Left lung (tissue), 10 donors: ENCODE results near the gene PEAR1. TPM values are rescaled to one million over a fixed set of nuclear protein-coding genes. Genes with fewer than 3 reads are reported as not detected.

Experiments used
- ATAC-seq: fragments of 200-7000 bp; cut with Tn5 transposase; one replicate; pipeline ENCODE4 v1.9.1; 2020; ENCODE audit warnings: moderate library complexity
- DNase-seq, 4 donors: peaks; one replicate each; pipeline ENCODE4 v3.0.0-alpha.2; 2013 to 2020
- H3K27ac ChIP-seq, 2 donors: fragments of 200-600 bp; sonication (generic) in 1 of 2; one replicate each; pipeline versions ENCODE4 v1.5.0 to v1.8.0; 2020 to 2021
- H3K27me3 ChIP-seq, 2 donors: fragments of 200-600 bp; sonication (generic) in 1 of 2; one replicate each; pipeline versions ENCODE4 v1.5.0 to v1.8.0; 2020 to 2021
- H3K36me3 ChIP-seq, 2 donors: fragments of 200-600 bp; sonication (generic) in 1 of 2; one replicate each; pipeline versions ENCODE4 v1.5.0 to v1.8.0; 2020 to 2021
- H3K4me1 ChIP-seq, 2 donors: fragments of 200-600 bp; one replicate each; pipeline ENCODE4 v1.8.0; 2021
- H3K4me3 ChIP-seq, 2 donors: fragments of 200-600 bp; sonication (generic) in 1 of 2; one replicate each; pipeline versions ENCODE4 v1.5.0 to v1.8.0; 2020 to 2021; ENCODE audit warnings: mild to moderate bottlenecking in 1 of 2
- H3K9me3 ChIP-seq, 2 donors: fragments of 200-600 bp; sonication (generic) in 1 of 2; one replicate each; pipeline versions ENCODE4 v1.5.0 to v1.8.0; 2020 to 2021
- CTCF ChIP-seq, 2 donors: fragments of 200-600 bp; sonication (generic) in 1 of 2; IDR thresholded peaks; one replicate each; pipeline versions ENCODE4 v1.5.0 to v1.8.0; 2021; ENCODE audit warnings: antibody characterized with exemption in 2 of 2
- intact Hi-C, 2 donors: fragments of 100-400 bp; cut with DNase I; formaldehyde crosslinking; loops; one replicate each; pipeline versions ENCODE4 v1.11.2 to v1.14.2; 2022
- polyA plus RNA-seq, 6 donors: library from polyadenylated mRNA; unstranded; fragments of 120-200 nt; gene quantifications; one replicate each; pipeline ENCODE4 v1.2.1, GENCODE V29; 2013; ENCODE audit not compliant: insufficient read length in 6 of 6
- total RNA-seq, 2 donors: library from RNA; stranded (reverse); fragmentation: NEBNext Ultra II Directional; extraction: Animal tissue kit (Norgen Biotek cat#: 25700); gene quantifications; one replicate each; pipeline ENCODE4 v1.2.1, GENCODE V29; 2021
- donor health status: DM: no; HTN: yes; CAD: no.
- donor health status: DM: no; HTN: no; CAD: no.

PEAR1 gene
- total and polyA plus RNA-seq, 8 donors = 10.6 to 30.1 (median 28.3) TPM

GRCh38 chr1:156936721-156937220 is 43.3 kb downstream of the PEAR1 start:
- Histone ChIP-seq H3K4me3 (no peak overlapping the region), H3K4me1 (peaks cover 0 to 4% of the 10 kb centered on the region in 2 donors), H3K27ac (no peak overlapping the region), H3K9me3 (no peaks in the 10 kb centered on the region), H3K36me3 (peaks cover 0 to 74% of the 10 kb centered on the region in 2 donors), H3K27me3 (no peaks in the 10 kb centered on the region)
- ATAC-seq (no peak), DNase-seq (no peak)
- TF ChIP-seq CTCF (IDR thresholded peaks at IDR 0.05) = no peak
- intact Hi-C loops = no loop called here

- no peaks in the 10 kb centered on the region for H3K27me3 ChIP-seq
- intact Hi-C loops = no loop called here
- no peak for TF ChIP-seq CTCF (IDR thresholded peaks at IDR 0.05)
- H3K36me3 ChIP-seq = peaks cover 0 to 85% of the 10 kb centered on the region in 2 donors
- H3K4me1 ChIP-seq = no peaks in the 10 kb centered on the region
- no peak overlapping the region for H3K27ac ChIP-seq
- DNase-seq (no peak), ATAC-seq (no peak)
- no peak overlapping the region for H3K4me3 ChIP-seq
- no peaks in the 10 kb centered on the region for H3K9me3 ChIP-seq
Observed at GRCh38 chr1:156937883-156938282, 44.4 kb downstream of the PEAR1 start.

- peaks cover 0 to 94% of the 10 kb centered on the region in 2 donors for H3K36me3 ChIP-seq
- no peak overlapping the region for H3K27ac ChIP-seq
- no peaks in the 10 kb centered on the region for H3K4me1 ChIP-seq
- no peaks in the 10 kb centered on the region for H3K27me3 ChIP-seq
- no peak overlapping the region for H3K4me3 ChIP-seq
- TF ChIP-seq CTCF (IDR thresholded peaks at IDR 0.05) = no peak
- intact Hi-C loops = no loop called here
- ATAC-seq = no peak
- DNase-seq = no peak
- no peaks in the 10 kb centered on the region for H3K9me3 ChIP-seq
Observed at GRCh38 chr1:156938813-156939212, 45.3 kb downstream of the PEAR1 start.

- no peak for TF ChIP-seq CTCF (IDR thresholded peaks at IDR 0.05)
Observed at GRCh38 chr1:156939786-156940334, 46.3 kb downstream of the PEAR1 start.

GRCh38 chr1:156941675-156942074 is 48.2 kb downstream of the PEAR1 start:
- Histone ChIP-seq H3K27ac (no peak overlapping the region), H3K36me3 (peaks cover 0 to 100% of the 10 kb centered on the region in 2 donors), H3K4me3 (no peak overlapping the region), H3K9me3 (no peaks in the 10 kb centered on the region), H3K27me3 (no peaks in the 10 kb centered on the region), H3K4me1 (no peaks in the 10 kb centered on the region)
- ATAC-seq = no peak
- TF ChIP-seq CTCF (IDR thresholded peaks at IDR 0.05) = no peak
- no peak for DNase-seq
- intact Hi-C loops = no loop called here

More at GRCh38 chr1:156939786-156940334, 46.3 kb downstream of the PEAR1 start:
- no peak for DNase-seq
- no peak overlapping the region for H3K27ac ChIP-seq
- intact Hi-C loops = no loop called here
- H3K4me1 ChIP-seq = no peaks in the 10 kb centered on the region
- H3K36me3 ChIP-seq = peaks cover 0 to 100% of the 10 kb centered on the region in 2 donors
- H3K9me3 ChIP-seq = no peaks in the 10 kb centered on the region
- no peak for ATAC-seq
- H3K4me3 ChIP-seq = no peak overlapping the region
- no peaks in the 10 kb centered on the region for H3K27me3 ChIP-seq
